B cell (primary cell): ENCODE data around the gene ATP10B. TPM values are rescaled to one million over a fixed set of nuclear protein-coding genes. Genes with fewer than 3 reads are reported as not detected.

Experiments
- ATAC-seq: fragments of 200-7000 bp; cut with Tn5 transposase; one replicate; pipeline ENCODE4 v1.10.0; 2021; ENCODE audit warnings: low read depth, mild to moderate bottlenecking, moderate number of reproducible peaks, moderate library complexity
- CTCF ChIA-PET: fragments of 350-600 bp; sonication (Branson Sonifier 250); formaldehyde crosslinking; loops from one replicate; lab custom pipeline; 2021; ENCODE audit warnings: antibody characterized with exemption, inconsistent platforms; lab: Charles Lee
- POLR2A ChIA-PET: fragments of 350-600 bp; sonication (Branson Sonifier 250); formaldehyde crosslinking; loops from one replicate; lab custom pipeline; 2021; ENCODE audit warnings: antibody characterized with exemption; lab: Charles Lee
- DNase-seq: peaks from one replicate; pipeline ENCODE4 v3.0.0; 2013
- H2AFZ ChIP-seq: 2 replicates; pipeline ENCODE4 v1.6.1; 2012; ENCODE audit warnings: mild to moderate bottlenecking, low read depth, low read length; ENCODE audit not compliant: insufficient read depth, poor library complexity, severe bottlenecking
- H3K27ac ChIP-seq, 2 donors: 1 replicate in 1 of 2; 2 replicates in 1 of 2; pipeline ENCODE4 v1.5.1; 2012 to 2013; ENCODE audit warnings: low read length in 2 of 2, mild to moderate bottlenecking in 2 of 2, moderate library complexity in 1 of 2
- H3K27me3 ChIP-seq, 4 experiments: fragments of 200-600 bp in 1 of 4; sonication (generic) in 1 of 4; replicated peaks in 1 of 4; 1 replicate in 2 of 4; 2 replicates in 2 of 4; pipeline versions ENCODE4 v1.6.1 to v1.7.0; 2013 to 2016; ENCODE audit warnings: low read length in 3 of 4, mild to moderate bottlenecking in 2 of 4, mixed read lengths in 1 of 4, moderate library complexity in 1 of 4; ENCODE audit not compliant: insufficient read depth in 4 of 4, control insufficient read depth in 3 of 4; ENCODE audit errors: control extremely low read depth in 1 of 4
- H3K36me3 ChIP-seq, 2 experiments: replicated peaks in 1 of 2; 1 replicate in 1 of 2; 2 replicates in 1 of 2; pipeline versions ENCODE4 v1.6.1 to v1.7.1; 2013; ENCODE audit warnings: low read length in 1 of 2; ENCODE audit not compliant: insufficient read depth in 2 of 2, control insufficient read depth in 1 of 2; ENCODE audit errors: control extremely low read depth in 1 of 2, extremely low read depth in 1 of 2
- H3K4me1 ChIP-seq, 2 donors: fragments of 200-600 bp in 1 of 2; sonication (generic) in 1 of 2; 1 replicate in 1 of 2; 2 replicates in 1 of 2; pipeline versions ENCODE4 v1.5.1 to v1.6.1; 2013 to 2017; ENCODE audit warnings: low read length in 2 of 2; ENCODE audit not compliant: control insufficient read depth in 2 of 2, insufficient read depth in 2 of 2
- H3K4me2 ChIP-seq: replicated peaks from 2 replicates; pipeline ENCODE3; 2012; ENCODE audit warnings: mild to moderate bottlenecking, low read depth, low read length; ENCODE audit not compliant: poor library complexity, severe bottlenecking
- H3K4me3 ChIP-seq, 5 experiments: fragments of 200-600 bp in 1 of 5; sonication (generic) in 1 of 5; 1 replicate in 3 of 5; 2 replicates in 2 of 5; pipeline versions ENCODE4 v1.5.1 to v1.7.0; 2011 to 2016; ENCODE audit warnings: low read length in 4 of 5, mild to moderate bottlenecking in 4 of 5, low read depth in 2 of 5, control low read depth in 1 of 5, moderate library complexity in 1 of 5; ENCODE audit not compliant: insufficient read depth in 1 of 5; ENCODE audit errors: control extremely low read depth in 1 of 5, extremely low read depth in 1 of 5
- H3K79me2 ChIP-seq: fragments of 200-600 bp; sonication (generic); one replicate; pipeline ENCODE4 v1.6.0; 2016; ENCODE audit warnings: low read length; ENCODE audit not compliant: control insufficient read depth, insufficient read depth
- H3K9ac ChIP-seq: fragments of 200-600 bp; sonication (generic); 2 replicates; pipeline ENCODE4 v1.6.1; 2017; ENCODE audit warnings: mild to moderate bottlenecking, low read length, moderate library complexity
- H3K9me3 ChIP-seq, 3 donors: one replicate each; pipeline versions ENCODE4 v1.6.1 to v1.7.1; 2013; ENCODE audit warnings: low read length in 2 of 3; ENCODE audit not compliant: control insufficient read depth in 2 of 3, insufficient read depth in 1 of 3; ENCODE audit errors: control extremely low read depth in 1 of 3
- H4K20me1 ChIP-seq: 2 replicates; pipeline ENCODE4 v1.6.0; 2012; ENCODE audit warnings: mild to moderate bottlenecking, low read length; ENCODE audit not compliant: insufficient read depth, control insufficient read depth, poor library complexity, severe bottlenecking
- H3K27ac Mint-ChIP-seq: one replicate; pipeline ENCODE4 v1.8.0; 2021; ENCODE audit warnings: mixed read lengths
- H3K27me3 Mint-ChIP-seq: one replicate; pipeline ENCODE4 v1.8.0; 2021; ENCODE audit warnings: mixed read lengths
- H3K4me1 Mint-ChIP-seq: one replicate; pipeline ENCODE4 v1.8.0; 2021; ENCODE audit warnings: mixed read lengths
- H3K4me3 Mint-ChIP-seq: one replicate; pipeline ENCODE4 v1.8.0; 2021; ENCODE audit warnings: mixed read lengths
- H3K9me3 Mint-ChIP-seq: one replicate; pipeline ENCODE4 v1.8.0; 2022; ENCODE audit warnings: mixed read lengths; ENCODE audit not compliant: insufficient read depth
- CTCF ChIP-seq: fragments of 200-600 bp; IDR thresholded peaks from one replicate; pipeline ENCODE4 v1.8.0; 2022; ENCODE audit warnings: antibody characterized with exemption, mild to moderate bottlenecking
- EZH2 ChIP-seq: IDR thresholded peaks from 2 replicates; pipeline ENCODE4 v1.6.1; 2012; ENCODE audit warnings: borderline replicate concordance, low read depth, mild to moderate bottlenecking, moderate library complexity, low read length; ENCODE audit not compliant: insufficient read depth, poor library complexity, severe bottlenecking
- WGBS: methylation state at CpG from one replicate; pipeline ENCODE4 v1.1.5; 2013; ENCODE audit warnings: missing lambda C conversion rate; ENCODE audit not compliant: insufficient coverage; 5-methylcytosine and 5-hydroxymethylcytosine counted together
- intact Hi-C: fragments of 100-400 bp; cut with micrococcal nuclease; formaldehyde crosslinking; loops from one replicate; pipeline ENCODE4 v1.10.0; 2022
- polyA plus RNA-seq: library from polyadenylated mRNA; depleted of rRNA; stranded (reverse); fragments of >200 nt; gene quantifications from 2 replicates; pipeline ENCODE4 v1.2.3, GENCODE V29; 2012
- total RNA-seq, 2 donors: library from RNA; stranded (reverse); fragments of 120-200 nt in 1 of 2; gene quantifications; 1 replicate in 1 of 2; 2 replicates in 1 of 2; pipeline versions ENCODE4 v1.2.3 to v1.2.4, GENCODE V29; 2013 to 2022

The ATP10B gene
- total and polyA plus RNA-seq, 2 donors (not counting 1 experiment from before 2014, with no cell fraction given): not detected

- Histone ChIP-seq H3K4me1 (no peaks in the 10 kb centered on the region), H3K27ac (no peak overlapping the region), H3K9me3 (no peaks in the 10 kb centered on the region), H2AFZ (no peak overlapping the region), H3K4me2 (no peak overlapping the region), H3K79me2 (no peaks in the 10 kb centered on the region), H3K9ac (no peak overlapping the region), H3K36me3 (no peaks in the 10 kb centered on the region), H4K20me1 (no peaks in the 10 kb centered on the region), H3K4me3 (no peak overlapping the region), H3K27me3 (no peaks in the 10 kb centered on the region)
- DNase-seq (no peak), ATAC-seq (no peak)
- intact Hi-C loops: no loop called here
- CTCF ChIA-PET: interaction anchor here (1.8 kb wide), 1 partner anchor 13 kb away, joined by 6 read pairs; no protein-coding TSS in a partner anchor
- Mint-ChIP-seq H3K4me1 (no peaks in the 10 kb centered on the region), H3K9me3 (no peaks in the 10 kb centered on the region), H3K4me3 (no peak overlapping the region), H3K27ac (no peak overlapping the region), H3K27me3 (no peaks in the 10 kb centered on the region)
- no peak for TF ChIP-seq EZH2
- no peak for TF ChIP-seq CTCF
- 95% methylated on average over 6 of the region's 6 CpGs for WGBS
- POLR2A ChIA-PET: no interaction called here
Measured at GRCh38 chr5:160520609-160521391, 331.2 kb downstream of the ATP10B start.
